ENCODE measurements around the gene DGKI.

- no peak for TF ChIP-seq ZNF274 (IDR thresholded peaks at IDR 0.05; ENCODE audit: low read depth, low read length)
- TF ChIP-seq SUZ12 (IDR thresholded peaks at IDR 0.05; ENCODE audit: extremely low read depth, insufficient read depth, insufficient read length), result no peak
Measured at GRCh38 chr7:137652721-137653120, 194.1 kb downstream of the DGKI start.

Data from NT2/D1 (cell line).